ENCODE results near the gene AQP2. TPM values are rescaled to one million over a fixed set of nuclear protein-coding genes. Genes with fewer than 3 reads are reported as not detected.
A peak's percentile ranks its signal among the peaks of the same experiment; 100 is the strongest.

The AQP2 gene
- total RNA-seq, 4 donors from 2014 or later = 0.12 TPM; not detected in 3

GRCh38 chr12:49952391-49953055 is 2.0 kb downstream of the AQP2 start:
- H3K4me3 ChIP-seq = no peak overlapping the region
- WGBS, 2 donors (ENCODE audit: low coverage in 1 of 2) = 86% methylated on average over 1 of the region's 1 CpG; no CpG with 5 or more reads in 1 of the 2 donors
- H3K9me3 ChIP-seq = no peaks in the 10 kb centered on the region
- H3K4me1 ChIP-seq = no peaks in the 10 kb centered on the region
- ATAC-seq = no peak
- no peaks in the 10 kb centered on the region for H3K36me3 ChIP-seq
- H3K27ac ChIP-seq = no peak overlapping the region
- H3K27me3 ChIP-seq = peaks cover 66% of the 10 kb centered on the region
- TF ChIP-seq CTCF (IDR thresholded peaks at IDR 0.05) (no peak), EP300 (IDR thresholded peaks at IDR 0.05) (no peak), POLR2AphosphoS5 (IDR thresholded peaks at IDR 0.05) (no peak), POLR2A (IDR thresholded peaks at IDR 0.05) (no peak)

- WGBS, 2 donors (ENCODE audit: low coverage in 1 of 2) = 89 to 96% methylated on average over 3 of the region's 4 CpGs
- TF ChIP-seq CTCF (IDR thresholded peaks at IDR 0.05) = no peak
- TF ChIP-seq POLR2AphosphoS5 (IDR thresholded peaks at IDR 0.05) = no peak
- TF ChIP-seq EP300 (IDR thresholded peaks at IDR 0.05) = no peak
- no peak for TF ChIP-seq POLR2A (IDR thresholded peaks at IDR 0.05)
- peaks cover 72% of the 10 kb centered on the region for H3K27me3 ChIP-seq
Observed at GRCh38 chr12:49953151-49953550, 2.6 kb downstream of the AQP2 start.

DNA sequence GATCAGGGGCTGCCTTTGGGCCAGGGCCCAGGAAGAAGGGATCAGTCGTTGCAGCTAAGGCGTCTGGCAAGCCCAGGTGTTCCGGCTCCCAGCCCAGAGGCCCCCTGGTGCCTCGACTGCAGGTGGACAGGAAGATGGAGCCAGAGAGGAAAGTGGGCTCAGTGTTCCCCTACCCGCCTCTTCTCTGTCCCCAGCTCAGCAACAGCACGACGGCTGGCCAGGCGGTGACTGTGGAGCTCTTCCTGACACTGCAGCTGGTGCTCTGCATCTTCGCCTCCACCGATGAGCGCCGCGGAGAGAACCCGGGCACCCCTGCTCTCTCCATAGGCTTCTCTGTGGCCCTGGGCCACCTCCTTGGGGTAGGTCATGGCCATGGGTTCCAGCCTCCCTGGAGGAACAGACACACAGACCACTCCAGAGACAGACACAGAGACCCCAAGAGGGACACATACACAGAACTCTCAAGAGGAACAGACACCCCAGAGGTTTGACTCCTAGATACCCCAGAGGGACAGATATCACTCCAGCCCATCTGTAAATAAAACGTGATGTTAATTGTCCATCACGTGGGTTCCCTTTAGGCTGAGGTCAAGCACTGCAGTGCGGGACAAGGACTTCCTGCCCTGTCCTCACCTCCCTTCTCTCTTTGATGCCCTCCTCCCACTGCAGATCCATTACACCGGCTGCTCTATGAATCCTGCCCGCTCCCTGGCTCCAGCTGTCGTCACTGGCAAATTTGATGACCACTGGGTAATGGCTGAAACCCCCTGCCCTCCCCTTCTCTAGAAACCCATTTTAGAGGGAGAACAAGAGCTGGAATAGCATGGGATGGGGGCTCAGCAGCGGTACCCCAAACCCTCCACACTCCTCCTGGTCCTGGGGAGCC is 3.7 kb downstream of the AQP2 start:
- Histone ChIP-seq H3K9me3 (no peaks in the 10 kb centered on the region), H3K4me1 (no peaks in the 10 kb centered on the region), H3K36me3 (no peaks in the 10 kb centered on the region), H3K4me3 (no peak overlapping the region), H3K27me3 (peaks cover 83% of the 10 kb centered on the region), H3K27ac (no peak overlapping the region)
- ATAC-seq = no peak
- WGBS, 2 donors (ENCODE audit: low coverage in 1 of 2) = 53 to 80% methylated on average over 3 to 4 of the region's 21 CpGs
- TF ChIP-seq POLR2A (IDR thresholded peaks at IDR 0.05) (no peak), POLR2AphosphoS5 (IDR thresholded peaks at IDR 0.05) (no peak), CTCF (IDR thresholded peaks at IDR 0.05) (no peak)

More at GRCh38 chr12:49953151-49953550, 2.6 kb downstream of the AQP2 start:
- Histone ChIP-seq H3K36me3 (no peaks in the 10 kb centered on the region), H3K4me3 (no peak overlapping the region), H3K9me3 (no peaks in the 10 kb centered on the region), H3K27ac (no peak overlapping the region), H3K4me1 (no peaks in the 10 kb centered on the region)
- no peak for ATAC-seq

DNA sequence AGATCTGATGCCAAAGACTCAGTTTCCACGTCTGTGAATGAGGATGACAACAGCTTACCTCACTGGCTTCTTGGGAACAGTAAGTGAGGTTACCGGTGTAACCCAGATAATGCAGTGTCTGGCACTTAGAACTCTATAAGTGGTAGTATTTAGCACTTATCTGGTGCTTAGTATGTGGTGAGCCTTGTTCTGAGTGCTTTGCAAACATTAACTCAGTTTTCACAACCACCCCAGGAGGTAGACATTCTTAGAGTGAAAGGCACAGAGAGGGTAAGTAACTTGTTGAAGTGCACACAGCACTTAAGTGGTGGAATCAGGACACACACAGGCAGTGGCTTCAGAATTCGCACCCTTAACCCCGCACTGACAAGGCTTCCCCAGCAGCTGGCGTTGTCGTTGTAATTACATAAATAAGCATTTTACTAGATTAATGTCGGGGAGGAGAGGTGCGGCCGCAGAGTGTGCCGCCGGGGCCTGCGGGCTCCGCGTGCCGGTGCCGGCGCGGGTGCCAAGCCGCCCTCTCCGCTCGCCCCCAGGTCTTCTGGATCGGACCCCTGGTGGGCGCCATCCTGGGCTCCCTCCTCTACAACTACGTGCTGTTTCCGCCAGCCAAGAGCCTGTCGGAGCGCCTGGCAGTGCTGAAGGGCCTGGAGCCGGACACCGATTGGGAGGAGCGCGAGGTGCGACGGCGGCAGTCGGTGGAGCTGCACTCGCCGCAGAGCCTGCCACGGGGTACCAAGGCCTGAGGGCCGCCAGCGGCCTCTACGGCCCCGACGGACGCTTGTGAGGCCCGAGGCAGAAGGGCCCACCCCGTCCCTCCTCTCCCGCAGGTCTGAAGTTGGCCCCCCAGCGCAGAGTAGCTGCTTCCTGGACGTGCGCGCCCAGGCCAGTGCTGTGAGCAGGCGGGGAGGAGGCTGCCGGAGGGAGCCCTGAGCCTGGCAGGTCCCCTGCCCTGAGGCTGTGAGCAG is 4.6 kb downstream of the AQP2 start:
- Histone ChIP-seq H3K27ac (no peak overlapping the region), H3K9me3 (no peaks in the 10 kb centered on the region), H3K27me3 (peaks cover 92% of the 10 kb centered on the region), H3K4me1 (no peaks in the 10 kb centered on the region), H3K4me3 (no peak overlapping the region), H3K36me3 (no peaks in the 10 kb centered on the region)
- 10 to 17% methylated on average over 2 to 6 of the region's 53 CpGs for WGBS, 2 donors (ENCODE audit: low coverage in 1 of 2)
- peak; percentile 34 for ATAC-seq
- no peak for TF ChIP-seq POLR2A (IDR thresholded peaks at IDR 0.05)
- no peak for TF ChIP-seq POLR2AphosphoS5 (IDR thresholded peaks at IDR 0.05)
- TF ChIP-seq CTCF (IDR thresholded peaks at IDR 0.05) = no peak
- no peak for TF ChIP-seq EP300 (IDR thresholded peaks at IDR 0.05)

Measured in gastroesophageal sphincter (tissue), 4 donors.